Pons (tissue), 1 donor: ENCODE results near the gene NR3C2.

Source experiments
- DNase-seq: peaks from one replicate; pipeline ENCODE4 v3.0.0-alpha.2; 2016; ENCODE audit warnings: low spot score

NR3C2 gene

GRCh38 chr4:148263802-148264201, 178.4 kb downstream of the NR3C2 start:
- DNase-seq, result no peak

- no peak for DNase-seq
Observed at GRCh38 chr4:148263127-148263526, 179.1 kb downstream of the NR3C2 start.

- DNase-seq, result no peak
Observed at GRCh38 chr4:148261848-148262247, 180.4 kb downstream of the NR3C2 start.

GRCh38 chr4:148259841-148260240, 182.4 kb downstream of the NR3C2 start:
- no peak for DNase-seq

- DNase-seq, result no peak
Observed at GRCh38 chr4:148258535-148258934, 183.7 kb downstream of the NR3C2 start.

- DNase-seq, result no peak
Observed at GRCh38 chr4:148255344-148255720, 186.9 kb downstream of the NR3C2 start.

- no peak for DNase-seq
Observed at GRCh38 chr4:148254621-148255343, 187.4 kb downstream of the NR3C2 start.

- no peak for DNase-seq
Observed at GRCh38 chr4:148253768-148254167, 188.4 kb downstream of the NR3C2 start.

GRCh38 chr4:148248824-148249223, 193.4 kb downstream of the NR3C2 start:
- DNase-seq, result no peak

GRCh38 chr4:148245015-148245414, 197.2 kb downstream of the NR3C2 start:
- DNase-seq, result no peak

GRCh38 chr4:148243837-148244236, 198.4 kb downstream of the NR3C2 start:
- DNase-seq, result no peak

GRCh38 chr4:148240241-148240640, 202.0 kb downstream of the NR3C2 start:
- no peak for DNase-seq

- DNase-seq, result no peak
Observed at GRCh38 chr4:148239494-148239985, 202.7 kb downstream of the NR3C2 start.

GRCh38 chr4:148238811-148239493, 203.3 kb downstream of the NR3C2 start:
- no peak for DNase-seq

- DNase-seq, result no peak
Observed at GRCh38 chr4:148238086-148238485, 204.1 kb downstream of the NR3C2 start.

- DNase-seq, result peak; percentile 38
Observed at GRCh38 chr4:148235809-148236208, 206.4 kb downstream of the NR3C2 start.

GRCh38 chr4:148229798-148230197, 212.4 kb downstream of the NR3C2 start:
- DNase-seq, result no peak

GRCh38 chr4:148229028-148229427, 213.2 kb downstream of the NR3C2 start:
- DNase-seq, result no peak

- DNase-seq, result no peak
Observed at GRCh38 chr4:148227147-148227546, 215.1 kb downstream of the NR3C2 start.

GRCh38 chr4:148226341-148226740, 215.9 kb downstream of the NR3C2 start:
- DNase-seq, result no peak

- no peak for DNase-seq
Observed at GRCh38 chr4:148225639-148226038, 216.6 kb downstream of the NR3C2 start.

GRCh38 chr4:148224476-148224875, 217.7 kb downstream of the NR3C2 start:
- DNase-seq, result no peak

- no peak for DNase-seq
Observed at GRCh38 chr4:148222991-148223660, 219.1 kb downstream of the NR3C2 start.
